ENCODE measurements around the gene SEMA6D. TPM values are rescaled to one million over a fixed set of nuclear protein-coding genes. Genes with fewer than 3 reads are reported as not detected.

SEMA6D gene
- total RNA-seq: not detected

GRCh38 chr15:47717036-47717612, at the start of gene SEMA6D:
TSS of gene SEMA6D (plus strand) at chr15:47717505. CDS start at chr15:47759799, 42,294 bp downstream.
- Mint-ChIP-seq H3K9me3 (peaks cover 0 to 2% of the 10 kb centered on the region in 2 donors), H3K4me3 (peak within 1 kb of the TSS in 1 of 2 donors; percentile 31), H3K36me3 (ENCODE audit: insufficient read depth in 2 of 2) (peaks cover 0 to 2% of the 10 kb centered on the region in 2 donors), H3K27ac (no peak within 1 kb of the TSS), H3K4me1 (ENCODE audit: low read depth) (no peaks in the 10 kb centered on the region), H3K27me3 (ENCODE audit: low read depth) (peaks cover 48% of the 10 kb centered on the region)
- ATAC-seq (replicated peaks in 1 of 2) (no peak), DNase-seq (no peak)

- no peak for DNase-seq
- Mint-ChIP-seq H3K4me3 (no peak overlapping the region), H3K36me3 (ENCODE audit: insufficient read depth in 2 of 2) (no peaks in the 10 kb centered on the region), H3K9me3 (peaks cover 1 to 6% of the 10 kb centered on the region in 2 donors), H3K4me1 (ENCODE audit: low read depth) (no peaks in the 10 kb centered on the region), H3K27ac (no peak overlapping the region), H3K27me3 (ENCODE audit: low read depth) (peaks cover 4% of the 10 kb centered on the region)
- no peak for ATAC-seq (replicated peaks in 1 of 2)
Measured at GRCh38 chr15:47669221-47669620, 48.1 kb upstream of the SEMA6D start.

GRCh38 chr15:47670365-47670764, 46.9 kb upstream of the SEMA6D start:
- H3K9me3 Mint-ChIP-seq: peaks cover 1 to 6% of the 10 kb centered on the region in 2 donors

GRCh38 chr15:47673232-47673761, 44.0 kb upstream of the SEMA6D start:
- ATAC-seq (replicated peaks in 1 of 2): no peak
- H3K9me3 Mint-ChIP-seq: peaks cover 1 to 4% of the 10 kb centered on the region in 2 donors
- no peaks in the 10 kb centered on the region for H3K4me1 Mint-ChIP-seq (ENCODE audit: low read depth)

More at GRCh38 chr15:47670365-47670764, 46.9 kb upstream of the SEMA6D start:
- no peaks in the 10 kb centered on the region for H3K4me1 Mint-ChIP-seq (ENCODE audit: low read depth)
- no peak overlapping the region for H3K4me3 Mint-ChIP-seq
- no peaks in the 10 kb centered on the region for H3K27me3 Mint-ChIP-seq (ENCODE audit: low read depth)
- no peak overlapping the region for H3K27ac Mint-ChIP-seq
- no peak for ATAC-seq (replicated peaks in 1 of 2)
- H3K36me3 Mint-ChIP-seq (ENCODE audit: insufficient read depth in 2 of 2): no peaks in the 10 kb centered on the region
- DNase-seq: no peak

GRCh38 chr15:47674586-47675232, 42.6 kb upstream of the SEMA6D start:
- no peak for DNase-seq
- Mint-ChIP-seq H3K36me3 (ENCODE audit: insufficient read depth in 2 of 2) (no peaks in the 10 kb centered on the region), H3K9me3 (peaks cover 1 to 4% of the 10 kb centered on the region in 2 donors), H3K4me1 (ENCODE audit: low read depth) (no peaks in the 10 kb centered on the region), H3K27me3 (ENCODE audit: low read depth) (no peaks in the 10 kb centered on the region), H3K27ac (no peak overlapping the region), H3K4me3 (no peak overlapping the region)
- ATAC-seq (replicated peaks in 1 of 2): no peak

More at GRCh38 chr15:47673232-47673761, 44.0 kb upstream of the SEMA6D start:
- DNase-seq: no peak
- Mint-ChIP-seq H3K4me3 (no peak overlapping the region), H3K27ac (no peak overlapping the region), H3K36me3 (ENCODE audit: insufficient read depth in 2 of 2) (no peaks in the 10 kb centered on the region), H3K27me3 (ENCODE audit: low read depth) (no peaks in the 10 kb centered on the region)

GRCh38 chr15:47675735-47676134, 41.6 kb upstream of the SEMA6D start:
- no peaks in the 10 kb centered on the region for H3K27me3 Mint-ChIP-seq (ENCODE audit: low read depth)
- H3K4me3 Mint-ChIP-seq: no peak overlapping the region
- H3K9me3 Mint-ChIP-seq: peaks cover 0 to 2% of the 10 kb centered on the region in 2 donors
- no peak overlapping the region for H3K27ac Mint-ChIP-seq
- H3K4me1 Mint-ChIP-seq (ENCODE audit: low read depth): no peaks in the 10 kb centered on the region
- no peak for DNase-seq
- ATAC-seq (replicated peaks in 1 of 2): no peak
- H3K36me3 Mint-ChIP-seq (ENCODE audit: insufficient read depth in 2 of 2): no peaks in the 10 kb centered on the region

GRCh38 chr15:47678040-47678439, 39.3 kb upstream of the SEMA6D start:
- Mint-ChIP-seq H3K4me1 (ENCODE audit: low read depth) (no peaks in the 10 kb centered on the region), H3K27ac (no peak overlapping the region), H3K27me3 (ENCODE audit: low read depth) (no peaks in the 10 kb centered on the region), H3K9me3 (peaks cover 0 to 4% of the 10 kb centered on the region in 2 donors), H3K4me3 (no peak overlapping the region), H3K36me3 (ENCODE audit: insufficient read depth in 2 of 2) (no peaks in the 10 kb centered on the region)
- ATAC-seq (replicated peaks in 1 of 2): no peak
- no peak for DNase-seq

GRCh38 chr15:47682661-47683060, 34.6 kb upstream of the SEMA6D start:
- DNase-seq: no peak
- H3K9me3 Mint-ChIP-seq: peaks cover 2 to 5% of the 10 kb centered on the region in 2 donors
- no peak for ATAC-seq (replicated peaks in 1 of 2)
- no peak overlapping the region for H3K27ac Mint-ChIP-seq
- H3K4me3 Mint-ChIP-seq: no peak overlapping the region
- H3K4me1 Mint-ChIP-seq (ENCODE audit: low read depth): no peaks in the 10 kb centered on the region
- no peaks in the 10 kb centered on the region for H3K36me3 Mint-ChIP-seq (ENCODE audit: insufficient read depth in 2 of 2)
- H3K27me3 Mint-ChIP-seq (ENCODE audit: low read depth): no peaks in the 10 kb centered on the region

- Mint-ChIP-seq H3K27ac (no peak overlapping the region), H3K4me3 (no peak overlapping the region), H3K4me1 (ENCODE audit: low read depth) (no peaks in the 10 kb centered on the region), H3K9me3 (peaks cover 2 to 5% of the 10 kb centered on the region in 2 donors), H3K27me3 (ENCODE audit: low read depth) (no peaks in the 10 kb centered on the region), H3K36me3 (ENCODE audit: insufficient read depth in 2 of 2) (no peaks in the 10 kb centered on the region)
- ATAC-seq (replicated peaks in 1 of 2) (no peak), DNase-seq (no peak)
Measured at GRCh38 chr15:47685141-47685870, 32.0 kb upstream of the SEMA6D start.

GRCh38 chr15:47688573-47689086, 28.7 kb upstream of the SEMA6D start:
- Mint-ChIP-seq H3K27ac (no peak overlapping the region), H3K9me3 (peaks cover 2% of the 10 kb centered on the region in 2 donors), H3K36me3 (ENCODE audit: insufficient read depth in 2 of 2) (no peaks in the 10 kb centered on the region), H3K27me3 (ENCODE audit: low read depth) (no peaks in the 10 kb centered on the region), H3K4me3 (no peak overlapping the region), H3K4me1 (ENCODE audit: low read depth) (no peaks in the 10 kb centered on the region)
- DNase-seq: no peak
- no peak for ATAC-seq (replicated peaks in 1 of 2)

GRCh38 chr15:47689660-47690059, 27.6 kb upstream of the SEMA6D start:
- Mint-ChIP-seq H3K9me3 (peaks cover 2% of the 10 kb centered on the region in 2 donors), H3K27me3 (ENCODE audit: low read depth) (no peaks in the 10 kb centered on the region), H3K4me1 (ENCODE audit: low read depth) (no peaks in the 10 kb centered on the region), H3K27ac (no peak overlapping the region), H3K36me3 (ENCODE audit: insufficient read depth in 2 of 2) (no peaks in the 10 kb centered on the region), H3K4me3 (no peak overlapping the region)
- ATAC-seq (replicated peaks in 1 of 2): no peak
- no peak for DNase-seq

GRCh38 chr15:47691882-47692281, 25.4 kb upstream of the SEMA6D start:
- Mint-ChIP-seq H3K4me3 (no peak overlapping the region), H3K27me3 (ENCODE audit: low read depth) (no peaks in the 10 kb centered on the region), H3K36me3 (ENCODE audit: insufficient read depth in 2 of 2) (no peaks in the 10 kb centered on the region), H3K4me1 (ENCODE audit: low read depth) (no peaks in the 10 kb centered on the region), H3K27ac (no peak overlapping the region), H3K9me3 (peaks cover 2% of the 10 kb centered on the region in 2 donors)
- ATAC-seq (replicated peaks in 1 of 2) (no peak), DNase-seq (no peak)

GRCh38 chr15:47696351-47696750, 21.0 kb upstream of the SEMA6D start:
- no peak overlapping the region for H3K27ac Mint-ChIP-seq

More at GRCh38 chr15:47696351-47696750, 21.0 kb upstream of the SEMA6D start:
- Mint-ChIP-seq H3K4me1 (ENCODE audit: low read depth) (no peaks in the 10 kb centered on the region), H3K4me3 (no peak overlapping the region), H3K27me3 (ENCODE audit: low read depth) (no peaks in the 10 kb centered on the region), H3K9me3 (no peaks in the 10 kb centered on the region), H3K36me3 (ENCODE audit: insufficient read depth in 2 of 2) (no peaks in the 10 kb centered on the region)
- no peak for DNase-seq
- no peak for ATAC-seq (replicated peaks in 1 of 2)
